GM19099 (cell line): Measurements from ENCODE around the gene LPCAT3.

Experiments used
- POLR2A ChIP-seq: IDR thresholded peaks from 3 replicates; pipeline ENCODE4 v1.6.1; 2011; ENCODE audit warnings: low read depth; ENCODE audit not compliant: insufficient read length; ENCODE audit errors: extremely low read depth

The LPCAT3 gene

GRCh38 chr12:6928703-6929407, 89.4 kb downstream of the LPCAT3 start:
- no peak for TF ChIP-seq POLR2A

DNA sequence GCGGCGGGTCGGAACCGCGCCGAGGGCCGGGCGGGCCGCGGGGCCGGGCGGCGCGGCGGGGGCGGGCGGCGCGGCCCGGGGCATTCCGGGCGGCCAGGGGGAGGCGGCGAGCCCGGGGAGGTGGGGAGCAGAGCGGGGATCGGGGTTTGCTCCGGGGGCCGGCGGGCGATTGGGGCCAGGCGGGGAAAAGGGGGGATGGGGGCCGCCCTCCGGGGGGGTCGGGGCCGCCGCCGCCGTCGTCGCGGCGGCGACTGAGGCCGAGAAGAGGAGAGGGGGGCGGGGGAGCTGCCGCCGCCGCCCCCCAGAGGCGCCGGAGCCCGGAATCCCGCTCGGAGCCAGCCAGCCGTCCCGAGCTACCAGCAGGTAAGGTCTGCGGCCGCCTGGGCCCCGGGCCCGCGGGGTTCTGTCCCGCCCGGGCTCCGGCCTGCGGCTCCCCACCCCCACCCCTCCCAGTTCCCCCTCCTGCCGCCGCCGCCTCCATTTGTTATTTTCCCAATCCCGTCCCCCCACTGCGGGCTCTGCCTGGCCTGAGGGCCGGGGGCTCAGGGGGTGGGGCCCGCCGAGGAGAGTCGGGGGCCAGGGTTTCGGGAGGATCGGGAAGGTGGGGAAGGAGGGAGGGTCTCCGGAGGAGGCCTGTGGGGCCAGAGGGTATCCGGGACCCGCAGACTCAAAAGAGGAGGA, 90.1 kb downstream of the LPCAT3 start:
- TF ChIP-seq POLR2A: peak; percentile 15

- peak; percentile 19 for TF ChIP-seq POLR2A
Measured at GRCh38 chr12:6927379-6928021, 90.8 kb downstream of the LPCAT3 start, which contains the start of gene ATN1. Gene ATN1 (plus strand): TSS chr12:6927959. CDS start chr12:6934002, 6,043 bp downstream.
